Left ventricle myocardium inferior (tissue), 1 donor: ENCODE results near the gene NRG2. TPM values are rescaled to one million over a fixed set of nuclear protein-coding genes. Genes with fewer than 3 reads are reported as not detected.

Source experiments
- DNase-seq: peaks from one replicate; pipeline ENCODE4 v3.0.0-alpha.2; 2020
- H3K27ac ChIP-seq: fragments of 200-600 bp; replicated peaks from 2 replicates; pipeline ENCODE4 v1.8.0; 2021
- H3K27me3 ChIP-seq: fragments of 200-600 bp; 2 replicates; pipeline ENCODE4 v1.8.0; 2021; ENCODE audit warnings: low read depth
- H3K36me3 ChIP-seq: fragments of 200-600 bp; 2 replicates; pipeline ENCODE4 v1.8.0; 2021
- H3K4me1 ChIP-seq: fragments of 200-600 bp; 2 replicates; pipeline ENCODE4 v1.8.0; 2021
- H3K4me3 ChIP-seq: fragments of 200-600 bp; 2 replicates; pipeline ENCODE4 v1.8.0; 2021; ENCODE audit warnings: mild to moderate bottlenecking, moderate library complexity
- H3K9me3 ChIP-seq: fragments of 200-600 bp; replicated peaks from 2 replicates; pipeline ENCODE4 v1.8.0; 2021
- CTCF ChIP-seq: fragments of 200-600 bp; IDR thresholded peaks from 2 replicates; pipeline ENCODE4 v1.8.0; 2021; ENCODE audit warnings: antibody characterized with exemption, mild to moderate bottlenecking, borderline replicate concordance
- intact Hi-C: fragments of 100-400 bp; cut with micrococcal nuclease; formaldehyde crosslinking; loops from one replicate; pipeline ENCODE4 v1.11.0; 2022
- total RNA-seq: library from RNA; stranded (reverse); fragmentation: NEBNext Ultra II Directional; extraction: Animal tissue kit (Norgen Biotek cat#: 25700); gene quantifications from one replicate; pipeline ENCODE4 v1.2.1, GENCODE V29; 2021
- donor health status: DM: no; HTN: yes; CAD: no; lungs with severe emphysema.

Gene NRG2
- total RNA-seq, 1 donor from 2014 or later = 3.1 TPM

DNA sequence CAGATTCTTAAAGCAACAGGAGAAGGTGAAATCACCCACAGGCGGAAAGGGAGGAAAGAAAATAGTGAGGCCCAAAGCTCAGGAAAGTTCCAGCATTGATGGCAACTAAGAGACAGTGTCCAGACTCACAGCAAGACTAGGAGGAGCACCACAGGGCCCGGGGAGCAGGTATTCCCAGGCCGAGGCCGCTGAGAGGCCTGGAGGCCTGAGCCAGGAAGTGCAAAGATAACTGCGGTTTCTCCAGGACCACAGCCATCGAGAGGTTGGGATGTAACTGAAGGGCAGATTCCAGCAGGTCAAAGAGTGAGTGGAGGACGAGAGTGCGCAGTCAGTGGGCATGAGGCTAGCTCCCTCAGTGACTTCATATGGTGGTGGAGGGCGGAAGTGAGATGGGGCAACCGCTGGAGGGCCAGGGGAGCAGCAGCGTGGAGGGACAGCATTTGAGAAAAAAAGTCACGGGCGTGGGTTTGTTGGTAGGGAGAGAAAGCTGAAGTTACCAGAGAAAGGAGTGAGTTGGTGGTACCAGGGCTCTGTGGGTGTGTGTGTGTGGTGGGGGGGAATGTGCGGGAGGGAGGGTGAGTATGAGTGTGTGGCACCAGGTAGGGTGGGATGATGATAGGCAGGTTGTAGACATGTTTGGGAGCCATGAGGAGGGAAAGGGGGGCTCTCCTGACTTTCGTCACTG, 157.8 kb downstream of the NRG2 start:
- H3K4me3 ChIP-seq = no peak overlapping the region
- no peaks in the 10 kb centered on the region for H3K36me3 ChIP-seq
- peaks cover 32% of the 10 kb centered on the region for H3K4me1 ChIP-seq
- TF ChIP-seq CTCF = no peak
- H3K27me3 ChIP-seq = no peaks in the 10 kb centered on the region
- intact Hi-C loops = no loop called here
- no peak for DNase-seq
- no peak overlapping the region for H3K27ac ChIP-seq
- H3K9me3 ChIP-seq = no peaks in the 10 kb centered on the region

DNA sequence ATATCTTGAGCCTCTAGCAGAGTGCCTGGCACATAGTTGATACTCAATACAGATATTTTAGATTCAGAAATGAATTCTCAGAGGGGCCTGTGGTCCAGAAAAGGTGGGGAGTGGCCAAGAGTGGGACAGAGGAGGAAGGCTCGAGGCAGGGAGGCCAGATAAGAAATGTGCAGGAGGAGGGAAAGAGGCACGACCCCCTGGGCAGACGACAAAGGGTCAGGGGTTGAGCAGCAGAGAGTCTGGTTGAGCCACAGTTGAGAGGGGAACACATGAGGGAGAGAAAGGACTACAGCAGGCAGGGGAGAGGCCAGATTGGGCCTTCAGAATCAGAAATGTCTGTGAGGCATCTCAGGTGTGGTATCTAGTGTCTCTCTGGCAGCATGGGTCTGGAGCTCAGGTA, 158.4 kb downstream of the NRG2 start:
- H3K4me3 ChIP-seq = no peak overlapping the region
- peaks cover 37% of the 10 kb centered on the region for H3K4me1 ChIP-seq
- DNase-seq = no peak
- no peaks in the 10 kb centered on the region for H3K27me3 ChIP-seq
- intact Hi-C loops = no loop called here
- no peaks in the 10 kb centered on the region for H3K9me3 ChIP-seq
- peak overlapping the region; percentile 67 for H3K27ac ChIP-seq
- H3K36me3 ChIP-seq = no peaks in the 10 kb centered on the region
- TF ChIP-seq CTCF = no peak

DNA sequence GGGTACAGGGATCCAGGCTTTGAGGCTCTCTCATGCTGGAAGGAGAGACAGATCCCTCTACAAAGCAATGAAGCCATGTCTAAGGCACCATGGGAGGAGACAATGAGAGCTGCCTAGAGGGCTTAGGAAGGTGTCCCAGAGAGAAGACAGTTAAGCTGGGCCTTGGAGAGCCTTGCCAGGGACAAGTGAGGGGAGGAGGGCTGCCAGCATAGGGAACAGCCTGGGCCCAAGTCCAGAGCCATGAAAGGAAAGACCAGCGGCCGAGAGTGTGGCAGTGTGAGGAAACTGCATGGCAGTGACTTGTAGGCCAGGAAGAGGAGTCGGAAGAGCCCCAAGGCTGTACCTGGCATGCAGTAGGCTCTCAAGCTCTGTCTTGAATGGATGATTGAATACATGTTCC, 159.0 kb downstream of the NRG2 start:
- no peaks in the 10 kb centered on the region for H3K36me3 ChIP-seq
- TF ChIP-seq CTCF = no peak
- H3K4me1 ChIP-seq = peaks cover 39% of the 10 kb centered on the region
- intact Hi-C loops = no loop called here
- DNase-seq = peak; percentile 53
- no peaks in the 10 kb centered on the region for H3K9me3 ChIP-seq
- no peak overlapping the region for H3K4me3 ChIP-seq
- H3K27me3 ChIP-seq = no peaks in the 10 kb centered on the region
- peak overlapping the region; percentile 67 for H3K27ac ChIP-seq

GRCh38 chr5:139882961-139883539, 160.0 kb downstream of the NRG2 start:
- Histone ChIP-seq H3K4me1 (peaks cover 39% of the 10 kb centered on the region), H3K9me3 (no peaks in the 10 kb centered on the region), H3K36me3 (no peaks in the 10 kb centered on the region), H3K4me3 (no peak overlapping the region), H3K27ac (no peak overlapping the region), H3K27me3 (no peaks in the 10 kb centered on the region)
- no peak for DNase-seq
- no peak for TF ChIP-seq CTCF
- intact Hi-C loops = no loop called here

- Histone ChIP-seq H3K36me3 (no peaks in the 10 kb centered on the region), H3K27ac (no peak overlapping the region), H3K4me1 (peaks cover 39% of the 10 kb centered on the region), H3K4me3 (no peak overlapping the region), H3K9me3 (no peaks in the 10 kb centered on the region), H3K27me3 (no peaks in the 10 kb centered on the region)
- intact Hi-C loops = no loop called here
- no peak for DNase-seq
- TF ChIP-seq CTCF = no peak
Observed at GRCh38 chr5:139882316-139882715, 160.8 kb downstream of the NRG2 start.
